ENCODE measurements around the gene PDE4B. TPM values are rescaled to one million over a fixed set of nuclear protein-coding genes. Genes with fewer than 3 reads are reported as not detected.

The PDE4B gene
- total and polyA plus RNA-seq, 7 experiments from 2014 or later: 43.5 to 99.2 (median 46.7) TPM

GRCh38 chr1:66412704-66413103 is 620.0 kb downstream of the PDE4B start:
- peak overlapping the region in 1 of 9 donors; percentile 15 for H3K27ac Mint-ChIP-seq
- H3K4me3 Mint-ChIP-seq: no peak overlapping the region
- H3K27me3 ChIP-seq (ENCODE audit: control insufficient read depth in 2 of 2, insufficient read depth in 2 of 2, low read length in 2 of 2): no peaks in the 10 kb centered on the region
- no peaks in the 10 kb centered on the region for H3K36me3 ChIP-seq (ENCODE audit: control insufficient read depth in 2 of 3, insufficient read depth in 3 of 3, low read length in 3 of 3)
- no peak overlapping the region for H3K27ac ChIP-seq (ENCODE audit: low read depth, low read length)
- peaks cover 0 to 13% (median 6%) of the 10 kb centered on the region in 3 experiments for H3K9me3 ChIP-seq (ENCODE audit: control insufficient read depth in 2 of 3, low read length in 3 of 3)
- H3K9me3 Mint-ChIP-seq: peaks cover 2 to 40% (median 15%) of the 10 kb centered on the region in 11 donors
- H3K36me3 Mint-ChIP-seq: peaks cover 0 to 47% (median 6%) of the 10 kb centered on the region in 5 donors
- no peak for ATAC-seq
- ChIA-PET POLR2A (interaction anchor here (1.0 kb wide), 1 partner anchor 21 kb away, joined by 3 read pairs; no protein-coding TSS in a partner anchor), CTCF (no interaction called here)
- H3K4me1 ChIP-seq (ENCODE audit: control insufficient read depth in 2 of 2, insufficient read depth in 2 of 2, low read length in 2 of 2): no peaks in the 10 kb centered on the region
- intact Hi-C loops (cut with micrococcal nuclease): loop anchor here in 1 of 2 donors (5.0 kb wide), 1 partner anchor 40 kb away; no protein-coding TSS in a partner anchor
- H3K4me3 ChIP-seq (ENCODE audit: low read length): no peak overlapping the region
- no peak for DNase-seq
- no peaks in the 10 kb centered on the region for H3K27me3 Mint-ChIP-seq
- peaks cover 7 to 29% (median 19%) of the 10 kb centered on the region in 7 donors for H3K4me1 Mint-ChIP-seq

- Mint-ChIP-seq H3K4me1 (peaks cover 7 to 29% (median 21%) of the 10 kb centered on the region in 7 donors), H3K4me3 (no peak overlapping the region), H3K36me3 (peaks cover 4 to 50% (median 10%) of the 10 kb centered on the region in 5 donors), H3K9me3 (peaks cover 6 to 43% (median 20%) of the 10 kb centered on the region in 11 donors), H3K27me3 (no peaks in the 10 kb centered on the region), H3K27ac (peak overlapping the region in 1 of 9 donors; percentile 15)
- Histone ChIP-seq H3K27ac (ENCODE audit: low read depth, low read length) (no peak overlapping the region), H3K9me3 (ENCODE audit: control insufficient read depth in 2 of 3, low read length in 3 of 3) (peaks cover 0 to 18% (median 6%) of the 10 kb centered on the region in 3 experiments), H3K27me3 (ENCODE audit: control insufficient read depth in 2 of 2, insufficient read depth in 2 of 2, low read length in 2 of 2) (no peaks in the 10 kb centered on the region), H3K36me3 (ENCODE audit: control insufficient read depth in 2 of 3, insufficient read depth in 3 of 3, low read length in 3 of 3) (no peaks in the 10 kb centered on the region), H3K4me1 (ENCODE audit: control insufficient read depth in 2 of 2, insufficient read depth in 2 of 2, low read length in 2 of 2) (no peaks in the 10 kb centered on the region), H3K4me3 (ENCODE audit: low read length) (no peak overlapping the region)
- DNase-seq (no peak), ATAC-seq (no peak)
- CTCF ChIA-PET: interaction anchor here (0.6 kb wide), 1 partner anchor 858 kb away, joined by 7 read pairs; no protein-coding TSS in a partner anchor
- POLR2A ChIA-PET: no interaction called here
- intact Hi-C loops (cut with micrococcal nuclease): loop anchor here in 1 of 2 donors (5.0 kb wide), 1 partner anchor 41 kb away; no protein-coding TSS in a partner anchor
Observed at GRCh38 chr1:66413136-66413837, 620.6 kb downstream of the PDE4B start.

GRCh38 chr1:66413838-66414175 is 621.1 kb downstream of the PDE4B start:
- POLR2A ChIA-PET: no interaction called here
- no peaks in the 10 kb centered on the region for H3K27me3 Mint-ChIP-seq
- H3K36me3 Mint-ChIP-seq: peaks cover 6 to 50% (median 12%) of the 10 kb centered on the region in 5 donors
- Histone ChIP-seq H3K4me3 (ENCODE audit: low read length) (no peak overlapping the region), H3K27ac (ENCODE audit: low read depth, low read length) (no peak overlapping the region), H3K27me3 (ENCODE audit: control insufficient read depth in 2 of 2, insufficient read depth in 2 of 2, low read length in 2 of 2) (no peaks in the 10 kb centered on the region), H3K9me3 (ENCODE audit: control insufficient read depth in 2 of 3, low read length in 3 of 3) (peaks cover 0 to 18% (median 6%) of the 10 kb centered on the region in 3 experiments), H3K4me1 (ENCODE audit: control insufficient read depth in 2 of 2, insufficient read depth in 2 of 2, low read length in 2 of 2) (no peaks in the 10 kb centered on the region), H3K36me3 (ENCODE audit: control insufficient read depth in 2 of 3, insufficient read depth in 3 of 3, low read length in 3 of 3) (no peaks in the 10 kb centered on the region)
- intact Hi-C loops (cut with micrococcal nuclease): loop anchor here in 1 of 2 donors (5.0 kb wide), 1 partner anchor 42 kb away; no protein-coding TSS in a partner anchor
- ATAC-seq (no peak), DNase-seq (no peak)
- peaks cover 9 to 29% (median 21%) of the 10 kb centered on the region in 7 donors for H3K4me1 Mint-ChIP-seq
- H3K4me3 Mint-ChIP-seq: no peak overlapping the region
- H3K9me3 Mint-ChIP-seq: peaks cover 11 to 43% (median 24%) of the 10 kb centered on the region in 11 donors
- H3K27ac Mint-ChIP-seq: peak overlapping the region in 1 of 9 donors; percentile 25
- CTCF ChIA-PET: interaction anchor here (0.6 kb wide), 1 partner anchor 857 kb away, joined by 7 read pairs; no protein-coding TSS in a partner anchor

- no peaks in the 10 kb centered on the region for H3K4me1 ChIP-seq (ENCODE audit: control insufficient read depth in 2 of 2, insufficient read depth in 2 of 2, low read length in 2 of 2)
- peak overlapping the region in 1 of 9 donors; percentile 23 for H3K27ac Mint-ChIP-seq
- H3K4me3 Mint-ChIP-seq: no peak overlapping the region
- ChIA-PET CTCF (no interaction called here), POLR2A (no interaction called here)
- peaks cover 15 to 41% (median 27%) of the 10 kb centered on the region in 11 donors for H3K9me3 Mint-ChIP-seq
- H3K27ac ChIP-seq (ENCODE audit: low read depth, low read length): no peak overlapping the region
- H3K27me3 ChIP-seq (ENCODE audit: control insufficient read depth in 2 of 2, insufficient read depth in 2 of 2, low read length in 2 of 2): no peaks in the 10 kb centered on the region
- ATAC-seq (no peak), DNase-seq (no peak)
- no peaks in the 10 kb centered on the region for H3K36me3 ChIP-seq (ENCODE audit: control insufficient read depth in 2 of 3, insufficient read depth in 3 of 3, low read length in 3 of 3)
- H3K4me3 ChIP-seq (ENCODE audit: low read length): no peak overlapping the region
- peaks cover 6 to 45% (median 15%) of the 10 kb centered on the region in 5 donors for H3K36me3 Mint-ChIP-seq
- H3K4me1 Mint-ChIP-seq: peaks cover 13 to 25% (median 16%) of the 10 kb centered on the region in 7 donors
- peaks cover 0 to 18% (median 6%) of the 10 kb centered on the region in 3 experiments for H3K9me3 ChIP-seq (ENCODE audit: control insufficient read depth in 2 of 3, low read length in 3 of 3)
- intact Hi-C loops (cut with micrococcal nuclease): no loop called here
- H3K27me3 Mint-ChIP-seq: no peaks in the 10 kb centered on the region
Observed at GRCh38 chr1:66415281-66415680, 622.6 kb downstream of the PDE4B start.

GRCh38 chr1:66415866-66416265 is 623.2 kb downstream of the PDE4B start:
- intact Hi-C loops (cut with micrococcal nuclease): no loop called here
- Histone ChIP-seq H3K4me3 (ENCODE audit: low read length) (no peak overlapping the region), H3K4me1 (ENCODE audit: control insufficient read depth in 2 of 2, insufficient read depth in 2 of 2, low read length in 2 of 2) (no peaks in the 10 kb centered on the region), H3K27me3 (ENCODE audit: control insufficient read depth in 2 of 2, insufficient read depth in 2 of 2, low read length in 2 of 2) (no peaks in the 10 kb centered on the region), H3K36me3 (ENCODE audit: control insufficient read depth in 2 of 3, insufficient read depth in 3 of 3, low read length in 3 of 3) (no peaks in the 10 kb centered on the region), H3K27ac (ENCODE audit: low read depth, low read length) (no peak overlapping the region), H3K9me3 (ENCODE audit: control insufficient read depth in 2 of 3, low read length in 3 of 3) (peaks cover 0 to 18% (median 6%) of the 10 kb centered on the region in 3 experiments)
- Mint-ChIP-seq H3K36me3 (peaks cover 6 to 41% (median 15%) of the 10 kb centered on the region in 5 donors), H3K4me1 (peaks cover 7 to 20% (median 12%) of the 10 kb centered on the region in 7 donors), H3K9me3 (peaks cover 15 to 41% (median 27%) of the 10 kb centered on the region in 11 donors), H3K27me3 (no peaks in the 10 kb centered on the region), H3K4me3 (no peak overlapping the region), H3K27ac (peak overlapping the region in 1 of 9 donors; percentile 23)
- ChIA-PET POLR2A (no interaction called here), CTCF (no interaction called here)
- DNase-seq: no peak
- no peak for ATAC-seq

- Histone ChIP-seq H3K9me3 (ENCODE audit: control insufficient read depth in 2 of 3, low read length in 3 of 3) (peaks cover 0 to 18% (median 6%) of the 10 kb centered on the region in 3 experiments), H3K27me3 (ENCODE audit: control insufficient read depth in 2 of 2, insufficient read depth in 2 of 2, low read length in 2 of 2) (no peaks in the 10 kb centered on the region), H3K27ac (ENCODE audit: low read depth, low read length) (no peak overlapping the region), H3K4me3 (ENCODE audit: low read length) (no peak overlapping the region), H3K4me1 (ENCODE audit: control insufficient read depth in 2 of 2, insufficient read depth in 2 of 2, low read length in 2 of 2) (no peaks in the 10 kb centered on the region), H3K36me3 (ENCODE audit: control insufficient read depth in 2 of 3, insufficient read depth in 3 of 3, low read length in 3 of 3) (no peaks in the 10 kb centered on the region)
- H3K36me3 Mint-ChIP-seq: peaks cover 6 to 37% (median 15%) of the 10 kb centered on the region in 5 donors
- peak; percentile 29 for ATAC-seq
- no peaks in the 10 kb centered on the region for H3K27me3 Mint-ChIP-seq
- H3K9me3 Mint-ChIP-seq: peaks cover 15 to 41% (median 27%) of the 10 kb centered on the region in 11 donors
- POLR2A ChIA-PET: no interaction called here
- no peak overlapping the region for H3K27ac Mint-ChIP-seq
- peaks cover 3 to 16% (median 7%) of the 10 kb centered on the region in 7 donors for H3K4me1 Mint-ChIP-seq
- H3K4me3 Mint-ChIP-seq: no peak overlapping the region
- CTCF ChIA-PET: no interaction called here
- no peak for DNase-seq
- intact Hi-C loops (cut with micrococcal nuclease): no loop called here
Observed at GRCh38 chr1:66416295-66416694, 623.6 kb downstream of the PDE4B start.
